Dedifferentiated amniotic fluid mesenchymal stem cell (primary cell): ENCODE measurements around the gene UBA1.
"Not testable (repeated sequence)": the region's sequence is repeated elsewhere in the genome, so short reads cannot be mapped to it uniquely, and the experiment has no call there.

Experiments used
- DNase-seq: peaks from one replicate; pipeline ENCODE4 v3.0.0-alpha.2; 2016; ENCODE audit errors: extremely low spot score

UBA1 gene

DNA sequence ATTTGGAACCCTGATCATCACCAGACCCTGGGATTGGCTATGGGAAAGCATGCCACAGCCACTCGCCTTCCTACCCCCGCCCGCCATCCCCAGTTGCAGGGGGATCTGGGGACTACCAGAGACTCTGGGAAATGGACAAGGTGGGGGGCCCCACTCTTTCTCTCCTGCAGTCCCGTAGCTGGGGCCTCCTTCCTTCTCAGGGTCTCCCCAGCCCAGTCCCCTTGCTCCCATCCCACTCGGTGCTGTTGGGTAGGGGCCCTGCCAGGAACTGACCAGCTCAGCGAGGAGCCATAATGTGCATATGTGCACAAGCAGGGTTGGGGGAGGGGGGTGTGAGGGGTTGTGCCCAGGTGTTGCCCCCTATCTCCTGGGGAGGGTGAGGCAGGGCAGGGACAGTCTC lies 35.8 kb downstream of the UBA1 start:
- DNase-seq = no peak

DNA sequence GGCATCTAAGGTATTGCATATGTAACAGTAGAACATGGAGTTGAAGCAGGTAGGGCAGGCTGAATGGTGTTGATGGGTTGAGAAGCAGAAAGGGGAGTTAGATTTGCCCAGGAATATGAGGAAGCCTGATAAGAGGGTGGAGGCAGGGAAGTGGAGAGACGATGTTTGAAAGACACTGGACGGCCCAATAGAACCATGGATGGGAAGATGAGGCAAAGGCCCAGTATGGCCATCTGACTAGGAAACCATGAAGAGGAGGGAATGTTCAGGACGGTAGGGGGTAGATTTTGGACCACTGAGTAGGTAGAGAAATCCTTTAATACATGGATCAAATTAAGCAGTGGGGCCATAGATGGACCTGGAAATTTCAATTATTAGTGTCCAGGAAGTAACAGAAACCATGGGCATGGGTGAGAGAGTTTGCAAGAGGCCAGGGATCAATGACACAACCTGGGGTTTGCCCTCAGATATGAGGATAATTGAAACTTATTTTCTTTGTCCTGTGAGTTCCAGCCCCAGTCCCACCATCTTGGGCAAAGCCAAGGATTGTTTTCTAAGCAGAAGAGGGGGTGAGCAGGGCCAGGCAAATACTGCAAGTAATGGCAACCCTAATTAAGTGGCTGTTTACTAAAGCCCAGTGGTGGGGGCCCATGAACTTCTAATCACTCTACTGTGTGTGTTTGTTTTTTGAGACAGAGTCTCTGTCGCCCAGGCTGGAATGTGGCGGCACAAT lies 36.7 kb downstream of the UBA1 start:
- DNase-seq = no peak

DNA sequence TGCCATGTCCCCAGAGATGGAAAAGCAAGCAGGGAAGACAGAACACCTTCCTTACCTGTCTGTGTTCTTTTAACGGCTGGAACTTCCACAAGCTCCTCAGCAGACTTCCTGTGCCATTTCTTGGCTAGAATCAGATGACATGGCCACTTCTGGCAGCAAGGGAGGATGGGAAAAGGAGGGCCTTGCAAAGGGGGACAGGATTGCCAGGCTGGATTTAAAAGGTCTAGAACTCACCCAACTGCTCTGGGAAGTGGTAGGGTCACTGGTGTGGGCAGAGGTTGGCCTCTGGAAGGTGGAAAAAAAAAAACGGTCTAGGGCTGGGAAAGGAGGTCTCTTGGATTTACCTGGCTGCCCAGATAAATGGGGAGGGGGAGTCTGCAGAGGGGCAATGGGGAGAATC lies 37.5 kb downstream of the UBA1 start:
- DNase-seq = no peak

DNA sequence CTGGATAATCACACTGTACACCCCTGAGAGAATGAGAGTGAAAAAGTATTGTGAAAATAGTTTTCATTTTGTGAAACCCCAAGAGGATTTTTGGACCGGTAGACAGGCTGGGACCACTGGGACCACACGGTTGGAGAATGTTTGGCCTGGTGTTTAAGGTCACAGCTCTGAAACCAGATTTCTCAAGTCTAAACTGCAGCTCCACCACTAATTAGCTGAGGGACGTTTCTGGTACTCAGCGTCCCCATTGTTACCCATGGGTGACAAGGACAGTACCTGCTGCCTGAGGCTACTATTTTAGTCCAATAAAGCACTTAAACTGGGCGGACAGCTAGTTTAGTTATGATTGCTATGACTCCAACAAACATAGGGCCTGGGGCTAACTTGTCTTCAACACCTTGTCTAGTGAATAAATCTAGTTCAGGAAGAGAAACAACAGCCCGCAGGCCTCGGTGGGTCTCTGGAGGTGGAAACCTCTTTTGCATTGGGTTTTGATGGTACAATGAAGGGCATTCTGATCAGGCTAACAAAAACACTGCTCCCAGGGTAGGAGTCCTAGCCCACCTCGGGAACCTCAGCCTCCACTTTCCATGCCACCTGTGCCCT lies 38.7 kb downstream of the UBA1 start:
- no peak for DNase-seq

DNA sequence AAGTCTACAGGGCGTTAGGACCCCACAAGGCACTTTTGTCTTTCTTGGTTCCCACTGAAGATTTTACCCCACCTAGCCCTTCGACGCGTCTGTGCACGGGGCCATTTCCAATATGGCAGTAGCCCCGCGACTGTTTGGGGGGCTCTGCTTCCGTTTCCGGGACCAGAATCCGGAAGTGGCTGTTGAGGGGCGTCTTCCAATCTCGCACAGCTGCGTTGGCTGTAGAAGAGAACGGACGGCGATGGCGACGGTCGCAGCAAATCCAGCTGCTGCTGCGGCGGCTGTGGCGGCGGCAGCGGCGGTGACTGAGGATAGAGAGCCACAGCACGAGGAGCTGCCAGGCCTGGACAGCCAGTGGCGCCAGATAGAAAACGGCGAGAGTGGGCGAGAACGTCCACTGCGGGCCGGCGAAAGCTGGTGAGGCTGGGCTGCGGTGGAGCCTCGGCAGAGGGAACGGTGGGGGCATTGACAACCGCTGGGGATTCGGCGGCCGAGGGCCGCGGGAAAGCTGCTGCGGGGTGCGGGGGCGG lies 39.2 kb downstream of the UBA1 start, which contains the start of gene USP11:
TSS of gene USP11 (plus strand) at position 207 of the 530 bp plus-strand sequence. CDS start at position 242, 35 bp downstream.
- DNase-seq = peak; percentile 17

DNA sequence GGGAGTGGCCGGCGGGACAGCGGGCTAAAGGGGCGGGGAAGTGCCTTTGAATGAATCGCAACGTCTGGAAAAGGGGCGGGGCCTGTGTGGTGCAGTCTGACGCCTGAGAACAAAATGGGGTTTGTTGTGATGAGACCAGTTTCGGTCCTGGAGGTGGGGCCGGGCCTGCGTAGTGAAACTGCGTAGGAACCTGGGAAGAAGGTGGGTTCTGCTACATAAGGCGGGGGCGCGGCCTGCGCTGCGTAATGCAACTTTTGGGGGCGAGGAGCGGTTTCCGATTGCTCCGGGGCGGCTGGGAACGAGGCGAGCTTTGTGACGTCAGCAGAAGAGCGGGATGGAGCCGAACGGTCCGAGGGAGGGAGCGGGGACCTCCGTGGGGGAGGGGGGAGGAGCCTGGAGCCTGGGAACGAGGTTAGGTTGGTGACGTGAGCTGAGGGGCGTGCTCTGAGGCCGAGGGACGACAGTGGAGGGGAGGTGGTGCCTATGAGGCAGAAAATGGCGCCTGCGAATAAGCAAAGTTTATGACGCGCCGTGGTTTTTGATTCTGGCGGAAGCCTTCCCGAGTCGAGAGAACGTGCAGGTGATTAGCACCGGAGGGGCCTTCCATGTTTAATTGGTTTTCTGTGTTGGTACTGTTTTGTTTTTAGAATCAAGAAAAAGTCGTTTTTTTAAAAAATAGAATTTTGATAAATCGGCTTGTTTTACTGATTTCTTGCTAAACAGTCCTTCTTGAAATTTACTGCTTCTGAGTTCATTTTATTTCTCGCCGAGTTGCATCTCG lies 39.9 kb downstream of the UBA1 start:
- peak; percentile 91 for DNase-seq

DNA sequence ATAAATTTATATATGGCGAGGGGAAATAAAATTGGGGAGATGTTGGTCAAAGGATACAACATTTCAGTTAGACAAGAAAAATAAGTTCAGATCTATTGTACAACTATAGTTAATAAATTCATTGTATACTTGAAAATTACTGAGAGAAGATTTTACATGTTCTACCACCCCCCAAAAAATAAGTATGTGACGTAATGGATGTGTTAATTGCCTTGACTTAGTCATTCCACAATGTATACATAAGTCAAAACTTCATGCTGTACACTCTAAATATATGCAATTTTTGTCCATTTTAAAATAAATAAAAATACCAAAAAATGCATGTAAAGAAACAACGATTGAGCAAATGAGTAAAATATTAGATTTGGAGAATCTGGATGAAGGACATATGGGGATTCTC lies 41.0 kb downstream of the UBA1 start:
- no peak for DNase-seq

DNA sequence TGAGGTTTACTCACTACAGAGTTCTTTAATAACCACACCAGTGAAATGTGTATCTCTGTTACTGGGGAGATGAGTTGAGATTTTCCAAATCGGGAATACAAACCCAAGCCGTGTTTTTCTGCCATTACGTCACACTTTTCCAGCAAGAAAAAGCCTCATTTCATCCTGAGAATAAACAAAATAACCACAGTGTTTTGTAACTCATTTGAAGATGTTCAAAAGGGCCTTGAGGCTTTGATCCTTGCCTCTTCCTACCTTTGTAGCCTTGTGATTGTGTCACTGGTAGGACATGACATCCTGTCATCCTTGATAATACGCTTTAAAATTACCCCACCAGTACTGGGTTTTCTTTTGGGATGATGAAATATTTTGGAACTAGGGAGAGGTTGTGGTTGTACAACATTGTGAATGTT lies 42.1 kb downstream of the UBA1 start:
- no peak for DNase-seq

DNA sequence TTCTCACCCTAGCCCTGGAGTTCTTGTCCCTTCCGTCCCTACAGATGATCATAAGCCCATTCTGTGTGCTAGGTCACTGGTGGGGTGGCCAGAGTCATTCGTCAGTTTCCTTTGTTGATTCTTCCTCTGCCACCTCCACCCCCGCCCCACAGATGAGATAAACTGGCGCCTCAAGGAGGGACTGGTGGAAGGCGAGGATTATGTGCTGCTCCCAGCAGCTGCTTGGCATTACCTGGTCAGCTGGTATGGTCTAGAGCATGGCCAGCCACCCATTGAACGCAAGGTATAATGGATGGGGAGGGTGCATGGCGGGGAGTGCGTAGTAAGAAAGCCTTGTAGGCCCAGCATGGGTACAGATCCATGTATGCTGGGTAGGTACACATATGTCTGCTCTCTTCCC lies 45.6 kb downstream of the UBA1 start:
- DNase-seq = no peak

DNA sequence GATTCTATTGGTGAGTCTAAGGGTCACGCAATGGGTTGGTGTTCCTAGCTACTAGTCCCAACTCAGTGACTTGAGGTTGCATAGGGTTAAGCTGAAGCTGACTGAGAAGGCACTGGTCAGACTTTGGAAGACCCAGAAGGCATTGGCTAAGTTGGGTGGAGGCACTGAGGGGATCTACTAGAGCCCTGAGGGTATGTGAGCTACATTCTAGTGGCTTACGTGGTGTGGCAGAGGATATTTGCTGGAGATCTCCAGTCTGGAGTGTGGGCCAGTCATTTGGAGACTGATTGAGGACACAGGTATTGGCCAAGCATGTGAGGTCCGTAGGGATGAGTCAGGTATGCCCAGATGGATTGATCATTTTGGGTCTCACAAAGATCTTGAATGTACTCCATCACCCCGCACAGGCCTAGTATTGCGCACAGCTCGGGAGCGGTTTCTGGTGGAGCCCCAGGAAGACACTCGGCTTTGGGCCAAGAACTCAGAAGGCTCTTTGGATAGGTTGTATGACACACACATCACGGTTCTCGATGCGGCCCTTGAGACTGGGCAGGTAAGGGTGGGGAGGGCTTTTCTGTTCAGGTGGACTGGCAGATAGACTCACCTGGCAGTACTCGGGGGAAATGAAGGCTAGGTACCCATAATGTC lies 46.4 kb downstream of the UBA1 start:
- DNase-seq = no peak

DNA sequence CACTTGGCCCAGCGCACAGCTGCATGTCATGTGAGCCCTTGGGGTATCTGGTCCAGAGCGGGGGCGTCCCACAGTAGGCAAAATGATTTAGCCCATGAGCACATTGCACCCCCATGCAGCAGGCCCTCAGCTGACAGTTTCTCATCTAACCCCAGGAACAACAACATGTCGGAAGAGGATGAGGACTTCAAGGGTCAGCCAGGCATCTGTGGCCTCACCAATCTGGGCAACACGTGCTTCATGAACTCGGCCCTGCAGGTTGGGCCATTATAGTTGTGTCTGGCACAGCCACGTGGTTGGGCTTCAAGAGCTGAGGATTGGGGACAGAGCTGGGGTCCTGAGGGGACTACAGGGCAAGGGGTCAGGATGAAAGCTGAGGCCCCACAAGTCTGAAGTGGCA lies 47.0 kb downstream of the UBA1 start:
- no peak for DNase-seq

DNA sequence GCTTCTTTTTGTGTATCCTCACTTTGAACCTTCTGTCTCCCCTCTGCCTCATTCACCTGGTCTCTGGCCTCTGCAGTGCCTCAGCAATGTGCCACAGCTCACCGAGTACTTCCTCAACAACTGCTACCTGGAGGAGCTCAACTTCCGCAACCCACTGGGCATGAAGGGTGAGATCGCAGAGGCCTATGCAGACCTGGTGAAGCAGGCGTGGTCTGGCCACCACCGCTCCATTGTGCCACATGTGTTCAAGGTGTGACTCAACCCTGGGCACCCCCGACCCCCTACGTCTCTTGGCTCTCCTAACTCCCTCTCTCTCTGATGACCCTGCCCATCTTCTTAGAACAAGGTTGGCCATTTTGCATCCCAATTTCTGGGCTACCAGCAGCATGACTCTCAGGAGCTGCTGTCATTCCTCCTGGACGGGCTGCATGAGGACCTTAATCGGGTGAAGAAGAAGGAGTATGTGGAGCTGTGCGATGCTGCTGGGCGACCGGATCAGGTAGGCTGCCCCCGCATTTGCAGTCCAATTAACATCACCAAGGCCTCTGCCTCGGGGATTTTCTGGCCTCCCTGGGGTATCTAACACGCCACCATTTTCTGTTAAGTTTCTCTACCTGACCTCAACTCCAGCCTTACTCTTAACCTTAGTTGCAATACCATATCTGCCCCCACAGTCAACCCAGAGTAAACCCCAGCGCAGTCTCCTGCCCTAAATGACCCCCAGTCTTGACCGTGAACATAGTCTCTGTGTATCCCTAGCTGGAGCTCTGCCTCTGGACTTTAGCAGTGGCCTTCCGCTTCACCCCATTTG lies 47.8 kb downstream of the UBA1 start:
- DNase-seq = no peak

DNA sequence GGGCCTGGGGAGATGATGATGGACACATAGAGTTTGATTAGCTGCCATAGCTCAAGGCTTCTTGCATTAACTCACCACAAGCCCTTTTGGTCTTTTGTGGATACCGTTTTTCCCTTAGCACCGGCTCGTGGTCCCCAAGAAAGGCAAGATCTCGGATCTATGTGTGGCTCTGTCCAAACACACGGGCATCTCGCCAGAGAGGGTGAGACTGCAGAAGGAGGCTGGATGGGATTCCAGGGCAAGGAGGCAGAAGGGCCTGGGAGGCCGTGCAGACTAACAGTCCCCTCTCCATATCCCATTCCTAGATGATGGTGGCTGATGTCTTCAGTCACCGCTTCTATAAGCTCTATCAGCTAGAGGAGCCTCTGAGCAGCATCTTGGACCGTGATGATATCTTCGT lies 48.7 kb downstream of the UBA1 start:
- DNase-seq = no peak

DNA sequence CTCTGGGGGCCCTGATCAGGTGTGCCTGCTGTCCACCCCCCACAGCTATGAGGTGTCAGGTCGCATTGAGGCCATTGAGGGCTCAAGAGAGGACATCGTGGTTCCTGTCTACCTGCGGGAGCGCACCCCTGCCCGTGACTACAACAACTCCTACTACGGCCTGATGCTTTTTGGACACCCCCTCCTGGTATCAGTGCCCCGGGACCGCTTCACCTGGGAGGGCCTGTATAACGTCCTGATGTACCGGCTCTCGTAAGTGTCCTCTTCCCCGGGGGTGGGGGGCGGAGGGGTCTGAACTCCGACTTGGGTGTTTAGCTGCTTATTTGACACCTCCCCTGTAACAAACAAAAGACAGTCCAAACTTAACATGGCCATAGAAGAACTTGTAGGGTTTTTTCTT lies 49.7 kb downstream of the UBA1 start:
- DNase-seq = no peak

DNA sequence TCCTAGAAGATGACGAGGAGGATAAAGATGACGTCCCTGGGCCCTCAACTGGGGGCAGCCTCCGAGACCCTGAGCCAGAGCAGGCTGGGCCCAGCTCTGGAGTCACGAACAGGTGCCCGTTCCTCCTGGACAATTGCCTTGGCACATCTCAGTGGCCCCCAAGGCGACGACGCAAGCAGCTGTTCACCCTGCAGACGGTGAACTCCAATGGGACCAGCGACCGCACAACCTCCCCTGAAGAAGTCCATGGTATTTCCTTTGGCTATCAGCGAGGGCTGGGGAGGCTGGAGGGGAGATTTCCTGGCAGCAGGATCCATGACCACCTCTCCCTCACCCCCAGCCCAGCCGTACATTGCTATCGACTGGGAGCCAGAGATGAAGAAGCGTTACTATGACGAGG lies 51.0 kb downstream of the UBA1 start:
- DNase-seq = no peak

DNA sequence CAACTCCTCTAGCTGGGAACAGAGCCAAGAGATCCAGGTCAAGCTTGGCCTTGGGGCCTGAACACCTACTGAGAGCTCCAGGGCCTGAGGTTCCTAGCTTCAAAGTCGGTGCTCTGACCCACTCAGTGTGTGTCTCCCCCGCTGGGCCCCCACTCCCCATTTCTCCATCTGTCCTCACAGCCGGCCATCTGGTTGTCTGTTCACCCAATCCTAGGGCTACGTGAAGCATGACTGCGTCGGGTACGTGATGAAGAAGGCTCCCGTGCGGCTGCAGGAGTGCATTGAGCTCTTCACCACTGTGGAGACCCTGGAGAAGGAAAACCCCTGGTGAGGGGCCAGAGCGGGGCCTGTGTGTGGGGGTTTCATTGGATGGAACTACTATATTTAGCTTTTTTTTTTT lies 51.5 kb downstream of the UBA1 start:
- DNase-seq = no peak

DNA sequence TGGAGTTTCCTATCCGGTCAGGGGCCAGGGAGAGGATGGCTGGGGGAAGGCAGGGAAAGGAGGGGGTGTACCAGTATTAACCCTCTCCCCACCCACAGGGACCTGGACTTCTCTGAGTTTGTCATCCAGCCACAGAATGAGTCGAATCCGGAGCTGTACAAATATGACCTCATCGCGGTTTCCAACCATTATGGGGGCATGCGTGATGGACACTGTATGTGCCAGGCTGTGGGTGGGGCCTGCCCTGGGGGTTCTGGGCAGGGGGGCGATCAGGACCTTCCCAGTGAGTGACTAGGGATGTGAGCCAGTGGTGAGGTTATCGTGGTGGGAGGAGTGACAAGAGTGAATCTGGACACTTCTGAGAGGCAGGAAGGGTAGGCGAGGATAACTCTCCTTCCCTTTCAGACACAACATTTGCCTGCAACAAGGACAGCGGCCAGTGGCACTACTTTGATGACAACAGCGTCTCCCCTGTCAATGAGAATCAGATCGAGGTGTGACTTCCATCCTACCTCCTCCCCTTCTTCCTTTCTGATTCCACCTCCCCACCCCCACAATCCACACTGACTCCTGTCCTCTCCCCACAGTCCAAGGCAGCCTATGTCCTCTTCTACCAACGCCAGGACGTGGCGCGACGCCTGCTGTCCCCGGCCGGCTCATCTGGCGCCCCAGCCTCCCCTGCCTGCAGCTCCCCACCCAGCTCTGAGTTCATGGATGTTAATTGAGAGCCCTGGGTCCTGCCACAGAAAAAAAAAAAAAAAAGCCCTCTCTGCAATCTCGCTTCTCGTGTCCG lies 53.8 kb downstream of the UBA1 start:
- DNase-seq = no peak

DNA sequence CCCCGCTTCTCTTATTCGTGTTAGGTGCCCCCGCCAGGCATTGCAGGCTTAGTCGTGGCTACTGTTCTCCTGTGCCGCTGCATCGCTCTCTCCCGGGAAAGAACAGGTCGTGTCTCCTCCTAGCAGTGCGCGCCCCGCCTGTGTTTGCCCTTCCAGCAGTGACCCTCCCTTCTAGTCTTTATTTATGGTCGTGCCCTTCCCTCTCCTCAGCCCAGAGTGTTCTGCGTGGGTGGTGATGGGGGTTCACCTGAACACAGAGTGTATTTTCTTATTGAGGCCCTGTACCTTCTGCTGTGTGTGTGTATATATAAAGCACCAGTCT lies 54.3 kb downstream of the UBA1 start:
- no peak for DNase-seq

DNA sequence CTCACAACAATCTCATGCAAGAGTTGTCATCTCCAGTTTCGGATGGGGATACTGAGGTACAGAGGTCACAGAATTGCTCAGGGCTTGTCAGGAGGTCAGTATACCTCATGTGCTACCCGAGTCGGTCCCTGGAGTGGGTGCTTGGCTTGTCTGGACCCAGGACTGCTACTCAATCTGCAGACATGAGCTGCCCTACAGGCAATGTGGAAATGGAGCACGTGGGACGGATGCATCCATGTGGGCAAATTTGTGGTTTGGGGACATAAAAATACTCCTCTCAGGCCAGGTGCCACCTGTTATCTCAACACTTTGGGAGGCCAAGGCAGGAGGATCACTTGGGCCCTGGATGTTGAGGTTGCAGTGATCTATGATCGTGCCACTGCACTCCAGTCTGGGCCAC lies 54.9 kb downstream of the UBA1 start:
- no peak for DNase-seq

DNA sequence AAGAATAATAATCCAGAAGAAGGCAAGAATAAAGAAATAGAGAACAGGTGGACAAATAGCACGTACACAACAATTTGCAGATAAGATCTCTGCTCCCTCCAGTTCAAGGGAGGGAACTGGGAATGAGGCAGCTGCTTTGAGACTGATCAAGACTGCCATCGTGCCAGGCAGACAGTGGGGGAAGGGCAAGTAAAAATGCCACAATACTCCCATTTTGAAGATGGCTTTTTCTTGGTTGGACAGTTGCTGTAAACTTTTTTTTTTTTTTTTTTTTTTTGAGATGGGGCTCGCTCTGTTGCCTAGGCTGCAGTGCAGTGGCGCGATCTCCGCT lies 56.4 kb downstream of the UBA1 start:
- DNase-seq = no peak

DNA sequence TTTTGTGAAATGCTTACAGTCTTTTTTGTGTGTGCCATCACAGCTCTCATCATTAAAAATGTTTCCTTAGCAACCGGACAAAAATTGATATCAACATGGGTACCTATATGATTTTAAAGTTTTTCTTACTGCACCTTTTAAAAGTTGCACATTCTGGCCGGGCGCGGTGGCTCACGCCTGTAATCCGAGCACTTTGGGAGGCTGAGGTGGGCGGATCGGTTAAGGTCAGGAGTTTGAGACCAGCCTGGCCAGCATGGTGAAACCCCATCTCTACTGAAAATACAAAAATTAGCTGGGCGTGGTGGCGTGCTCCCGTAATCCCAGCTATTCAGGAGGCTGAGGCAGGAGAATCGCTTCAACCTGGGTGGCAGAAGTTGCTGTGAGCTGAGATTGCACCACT lies 64.0 kb downstream of the UBA1 start:
- not testable (repeated sequence) for DNase-seq
